Measurements from ENCODE around the gene TRIM69.

TRIM69 gene

DNA sequence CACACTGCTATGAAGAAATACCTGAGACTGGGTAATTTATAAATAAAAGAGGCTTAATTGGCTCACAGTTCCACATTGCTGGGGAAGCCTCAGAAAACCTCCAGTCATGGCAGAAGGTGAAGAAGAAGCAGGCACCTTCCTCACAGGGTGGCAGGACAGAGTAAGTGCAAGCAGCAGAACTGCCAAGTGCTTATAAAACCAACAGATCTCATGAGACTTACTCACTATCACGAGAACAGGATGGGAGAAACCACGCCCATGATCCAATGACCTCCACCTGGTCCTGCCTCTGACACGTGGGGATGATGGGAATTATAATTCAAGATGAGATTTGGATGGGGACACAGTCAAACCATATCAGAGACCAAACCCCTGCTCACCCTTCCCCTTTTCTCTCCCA, 75.0 kb downstream of the TRIM69 start:
- DNase-seq: no peak

DNA sequence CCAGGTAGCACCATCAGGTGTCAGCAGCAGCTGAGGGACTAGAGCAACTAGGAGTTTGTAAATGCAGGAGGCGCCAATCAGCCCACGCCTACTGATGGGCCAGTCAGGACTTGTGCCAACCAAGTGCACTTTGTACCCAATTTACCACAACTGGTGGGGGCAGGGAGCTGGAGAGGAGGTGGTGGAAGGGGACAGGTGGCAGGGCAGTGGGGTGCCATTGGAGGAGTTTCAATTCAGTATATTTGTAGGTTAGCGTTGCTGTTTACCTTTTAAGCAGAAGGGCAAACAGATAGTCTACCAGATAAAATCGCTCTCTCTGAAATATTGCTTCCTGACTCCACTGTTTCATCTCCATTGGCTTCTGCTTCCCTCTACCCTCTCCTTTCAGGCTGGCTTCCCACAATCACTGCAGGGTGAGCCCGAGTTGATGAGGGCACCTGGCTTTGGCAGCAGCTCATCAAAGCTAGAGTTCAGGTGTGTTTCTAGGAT, 75.7 kb downstream of the TRIM69 start:
- DNase-seq: no peak

DNA sequence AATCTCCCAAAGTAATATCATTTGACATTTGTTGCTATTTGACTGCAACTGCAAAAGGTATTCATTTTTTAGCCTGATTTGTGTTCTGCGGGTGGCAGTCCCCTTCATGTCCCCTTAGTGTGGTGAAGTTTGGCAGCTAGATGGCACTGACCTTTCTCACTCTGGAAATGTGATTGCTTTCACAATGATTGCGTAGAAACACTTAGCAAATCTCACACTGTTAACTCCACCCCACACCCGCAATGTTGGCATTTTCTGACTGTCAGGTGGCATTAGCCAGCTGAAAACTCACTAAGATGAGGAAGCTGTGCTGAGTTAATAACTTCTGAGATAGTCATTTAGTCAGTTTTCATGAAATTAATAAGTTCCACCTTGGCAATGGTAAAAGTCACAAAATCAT, 76.9 kb downstream of the TRIM69 start:
- DNase-seq: no peak
